Measurements from ENCODE around the gene USP34. TPM values are rescaled to one million over a fixed set of nuclear protein-coding genes. Genes with fewer than 3 reads are reported as not detected.

The USP34 gene
- total and polyA plus RNA-seq, 4 donors, result 13.4 to 82.7 (median 51.1) TPM

DNA sequence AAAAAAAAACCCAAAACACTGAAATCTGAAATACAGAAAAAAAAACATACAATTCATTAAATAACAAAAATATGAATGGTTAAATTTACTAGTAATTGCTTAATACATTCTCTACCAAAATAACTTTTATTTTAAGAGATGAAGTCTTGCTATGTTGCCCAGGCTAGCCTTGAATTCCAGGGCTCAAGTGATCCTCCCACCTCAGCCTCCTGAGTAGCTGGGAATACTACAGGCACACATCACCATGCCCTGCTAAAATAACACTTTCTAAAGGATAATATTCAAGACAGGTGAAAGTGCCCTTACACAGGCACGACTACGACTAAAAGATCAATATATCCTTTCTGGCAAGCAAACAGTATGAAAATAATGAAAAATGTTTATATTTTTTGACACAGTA lies 9.5 kb downstream of the USP34 start:
- H3K4me1 ChIP-seq (ENCODE audit: control insufficient read depth in 4 of 4, insufficient read depth in 4 of 4, low read length in 3 of 4), result peaks cover under 1 to 6% (median 5%) of the 10 kb centered on the region in 4 donors
- H3K4me3 ChIP-seq (ENCODE audit: low read depth in 1 of 3, low read length in 3 of 3), result no peak overlapping the region
- DNase-seq (ENCODE audit: low spot score), result no peak
- TF ChIP-seq SP1 (IDR thresholded peaks at IDR 0.05) (no peak), YY1 (IDR thresholded peaks at IDR 0.05) (no peak), HNF4A (conservative IDR thresholded peaks at IDR 0.05) (no peak), FOXA1 (IDR thresholded peaks at IDR 0.05) (no peak), JUND (IDR thresholded peaks at IDR 0.05) (no peak), GABPA (IDR thresholded peaks at IDR 0.05 in 1 of 2, conservative IDR thresholded peaks at IDR 0.05 in 1 of 2) (no peak), NR2F2 (IDR thresholded peaks at IDR 0.05) (no peak)
- TF ChIP-seq, protein P1, sequence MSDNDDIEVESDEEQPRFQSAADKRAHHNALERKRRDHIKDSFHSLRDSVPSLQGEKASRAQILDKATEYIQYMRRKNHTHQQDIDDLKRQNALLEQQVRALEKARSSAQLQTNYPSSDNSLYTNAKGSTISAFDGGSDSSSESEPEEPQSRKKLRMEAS (IDR thresholded peaks at IDR 0.05), result no peak
- H3K36me3 ChIP-seq (ENCODE audit: control insufficient read depth in 4 of 4, insufficient read depth in 3 of 4, low read depth in 1 of 4, low read length in 3 of 4), result no peaks in the 10 kb centered on the region
- no peaks in the 10 kb centered on the region for H3K9me3 ChIP-seq (ENCODE audit: control insufficient read depth in 4 of 4, low read length in 3 of 4)
- no peak overlapping the region for H3K27ac ChIP-seq (ENCODE audit: low read depth in 1 of 2, low read length in 2 of 2)
- 37% methylated on average over 2 of the region's 2 CpGs for WGBS
- no peaks in the 10 kb centered on the region for H3K27me3 ChIP-seq (ENCODE audit: control insufficient read depth in 4 of 4, insufficient read depth in 4 of 4, low read length in 3 of 4)
- no peak overlapping the region for H3K9ac ChIP-seq (ENCODE audit: low read depth in 1 of 2, low read length in 2 of 2)

DNA sequence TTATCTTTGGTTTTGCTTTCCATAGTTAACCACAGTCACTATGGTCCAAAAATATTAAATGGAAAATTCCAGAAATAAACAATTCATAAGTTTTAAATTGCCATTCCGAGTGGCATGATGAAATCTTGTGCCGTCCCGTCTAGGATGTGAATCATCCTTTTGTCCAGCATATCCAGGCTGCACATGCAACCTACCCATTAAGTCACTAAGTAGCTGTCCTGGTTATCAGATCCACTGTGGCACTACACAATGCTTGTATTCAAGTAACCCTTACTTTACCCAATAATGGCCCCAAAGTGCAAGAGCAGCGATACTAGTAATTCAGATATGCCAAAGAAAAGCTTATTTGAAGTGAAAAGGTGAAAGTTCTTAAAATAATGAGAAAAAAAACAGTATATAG lies 10.7 kb downstream of the USP34 start:
- DNase-seq (ENCODE audit: low spot score), result no peak
- 81% methylated on average over 4 of the region's 4 CpGs for WGBS
- no peak overlapping the region for H3K27ac ChIP-seq (ENCODE audit: low read depth in 1 of 2, low read length in 2 of 2)
- H3K9ac ChIP-seq (ENCODE audit: low read depth in 1 of 2, low read length in 2 of 2), result no peak overlapping the region
- H3K27me3 ChIP-seq (ENCODE audit: control insufficient read depth in 4 of 4, insufficient read depth in 4 of 4, low read length in 3 of 4), result no peaks in the 10 kb centered on the region
- TF ChIP-seq JUND (IDR thresholded peaks at IDR 0.05) (no peak), SP1 (IDR thresholded peaks at IDR 0.05) (no peak), FOXA2 (IDR thresholded peaks at IDR 0.05) (no peak), GABPA (IDR thresholded peaks at IDR 0.05 in 1 of 2, conservative IDR thresholded peaks at IDR 0.05 in 1 of 2) (no peak), HNF4A (conservative IDR thresholded peaks at IDR 0.05) (no peak), TAF1 (conservative IDR thresholded peaks at IDR 0.05) (no peak), EGR1 (IDR thresholded peaks at IDR 0.05; ENCODE audit: low read depth in 2 of 2) (no peak)
- TF ChIP-seq, protein P1 (IDR thresholded peaks at IDR 0.05), result no peak
- TF ChIP-seq, protein P2, sequence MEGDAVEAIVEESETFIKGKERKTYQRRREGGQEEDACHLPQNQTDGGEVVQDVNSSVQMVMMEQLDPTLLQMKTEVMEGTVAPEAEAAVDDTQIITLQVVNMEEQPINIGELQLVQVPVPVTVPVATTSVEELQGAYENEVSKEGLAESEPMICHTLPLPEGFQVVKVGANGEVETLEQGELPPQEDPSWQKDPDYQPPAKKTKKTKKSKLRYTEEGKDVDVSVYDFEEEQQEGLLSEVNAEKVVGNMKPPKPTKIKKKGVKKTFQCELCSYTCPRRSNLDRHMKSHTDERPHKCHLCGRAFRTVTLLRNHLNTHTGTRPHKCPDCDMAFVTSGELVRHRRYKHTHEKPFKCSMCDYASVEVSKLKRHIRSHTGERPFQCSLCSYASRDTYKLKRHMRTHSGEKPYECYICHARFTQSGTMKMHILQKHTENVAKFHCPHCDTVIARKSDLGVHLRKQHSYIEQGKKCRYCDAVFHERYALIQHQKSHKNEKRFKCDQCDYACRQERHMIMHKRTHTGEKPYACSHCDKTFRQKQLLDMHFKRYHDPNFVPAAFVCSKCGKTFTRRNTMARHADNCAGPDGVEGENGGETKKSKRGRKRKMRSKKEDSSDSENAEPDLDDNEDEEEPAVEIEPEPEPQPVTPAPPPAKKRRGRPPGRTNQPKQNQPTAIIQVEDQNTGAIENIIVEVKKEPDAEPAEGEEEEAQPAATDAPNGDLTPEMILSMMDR (IDR thresholded peaks at IDR 0.05; ENCODE audit: low read depth, low read length, missing input control), result no peak
- TF ChIP-seq, protein P3, sequence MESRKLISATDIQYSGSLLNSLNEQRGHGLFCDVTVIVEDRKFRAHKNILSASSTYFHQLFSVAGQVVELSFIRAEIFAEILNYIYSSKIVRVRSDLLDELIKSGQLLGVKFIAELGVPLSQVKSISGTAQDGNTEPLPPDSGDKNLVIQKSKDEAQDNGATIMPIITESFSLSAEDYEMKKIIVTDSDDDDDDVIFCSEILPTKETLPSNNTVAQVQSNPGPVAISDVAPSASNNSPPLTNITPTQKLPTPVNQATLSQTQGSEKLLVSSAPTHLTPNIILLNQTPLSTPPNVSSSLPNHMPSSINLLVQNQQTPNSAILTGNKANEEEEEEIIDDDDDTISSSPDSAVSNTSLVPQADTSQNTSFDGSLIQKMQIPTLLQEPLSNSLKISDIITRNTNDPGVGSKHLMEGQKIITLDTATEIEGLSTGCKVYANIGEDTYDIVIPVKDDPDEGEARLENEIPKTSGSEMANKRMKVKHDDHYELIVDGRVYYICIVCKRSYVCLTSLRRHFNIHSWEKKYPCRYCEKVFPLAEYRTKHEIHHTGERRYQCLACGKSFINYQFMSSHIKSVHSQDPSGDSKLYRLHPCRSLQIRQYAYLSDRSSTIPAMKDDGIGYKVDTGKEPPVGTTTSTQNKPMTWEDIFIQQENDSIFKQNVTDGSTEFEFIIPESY (IDR thresholded peaks at IDR 0.05), result no peak
- TF ChIP-seq, protein P4, sequence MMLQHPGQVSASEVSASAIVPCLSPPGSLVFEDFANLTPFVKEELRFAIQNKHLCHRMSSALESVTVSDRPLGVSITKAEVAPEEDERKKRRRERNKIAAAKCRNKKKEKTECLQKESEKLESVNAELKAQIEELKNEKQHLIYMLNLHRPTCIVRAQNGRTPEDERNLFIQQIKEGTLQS (IDR thresholded peaks at IDR 0.05), result no peak
- H3K36me3 ChIP-seq (ENCODE audit: control insufficient read depth in 4 of 4, insufficient read depth in 3 of 4, low read depth in 1 of 4, low read length in 3 of 4), result no peaks in the 10 kb centered on the region
- H3K4me1 ChIP-seq (ENCODE audit: control insufficient read depth in 4 of 4, insufficient read depth in 4 of 4, low read length in 3 of 4), result peaks cover 5 to 10% (median 7%) of the 10 kb centered on the region in 4 donors
- no peaks in the 10 kb centered on the region for H3K9me3 ChIP-seq (ENCODE audit: control insufficient read depth in 4 of 4, low read length in 3 of 4)
- H3K4me3 ChIP-seq (ENCODE audit: low read depth in 1 of 3, low read length in 3 of 3), result no peak overlapping the region

All from liver (tissue), 9 donors.